Measurements from ENCODE around the gene TTC9C. TPM values are rescaled to one million over a fixed set of nuclear protein-coding genes. Genes with fewer than 3 reads are reported as not detected.

TTC9C gene
- total RNA-seq, 1 experiment from 2014 or later = 48.7 TPM

- peaks cover 33% of the 10 kb centered on the region for H3K4me1 Mint-ChIP-seq
- no peaks in the 10 kb centered on the region; the same call in 1 of the 2 replicates for H3K27me3 Mint-ChIP-seq (ENCODE audit: low read depth)
- peak within 1 kb of the TSS; percentile 99 for H3K27ac Mint-ChIP-seq
- peak within 1 kb of the TSS; percentile 91 for H3K4me3 Mint-ChIP-seq
- ATAC-seq (peak; percentile 74), DNase-seq (ENCODE audit: low spot score) (peak; percentile 99)
- peaks cover 36% of the 10 kb centered on the region for H3K36me3 Mint-ChIP-seq
- no peaks in the 10 kb centered on the region for H3K9me3 Mint-ChIP-seq
- CTCF ChIA-PET = interaction anchor here (0.5 to 4.6 kb wide), 57 partner anchors 9 to 393 kb away, joined by 3 to 121 read pairs (median 6); partner anchors contain the start of genes B3GAT3, BSCL2, C11orf98 and CSKMT
- POLR2A ChIA-PET = interaction anchor here (0.6 to 3.4 kb wide), 21 partner anchors 16 to 195 kb away, joined by 3 to 25 read pairs (median 5); partner anchors contain the start of genes C11orf98, CSKMT, GNG3 and HNRNPUL2
- TF ChIP-seq, protein P1, sequence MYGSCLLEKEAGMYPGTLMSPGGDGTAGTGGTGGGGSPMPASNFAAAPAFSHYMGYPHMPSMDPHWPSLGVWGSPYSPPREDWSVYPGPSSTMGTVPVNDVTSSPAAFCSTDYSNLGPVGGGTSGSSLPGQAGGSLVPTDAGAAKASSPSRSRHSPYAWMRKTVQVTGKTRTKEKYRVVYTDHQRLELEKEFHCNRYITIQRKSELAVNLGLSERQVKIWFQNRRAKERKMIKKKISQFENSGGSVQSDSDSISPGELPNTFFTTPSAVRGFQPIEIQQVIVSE (CRISPR knock-in tag; IDR thresholded peaks at IDR 0.05; ENCODE audit: borderline replicate concordance) = no peak
- TF ChIP-seq CREB1 (CRISPR knock-in tag; IDR thresholded peaks at IDR 0.05) (peak; percentile 97), ZNF396 (CRISPR knock-in tag; IDR thresholded peaks at IDR 0.05; ENCODE audit: borderline replicate concordance) (no peak), KAT7 (CRISPR knock-in tag; IDR thresholded peaks at IDR 0.05; ENCODE audit: borderline replicate concordance) (peak; percentile 91), AFF4 (CRISPR knock-in tag; IDR thresholded peaks at IDR 0.05; ENCODE audit: borderline replicate concordance) (peak; percentile 99), JUN (CRISPR knock-in tag; IDR thresholded peaks at IDR 0.05) (0 out of 2 replicates have a peak, but pooled peaks have one; percentile 18), NR1H2 (CRISPR knock-in tag; IDR thresholded peaks at IDR 0.05) (no peak), RELA (CRISPR knock-in tag; IDR thresholded peaks at IDR 0.05; ENCODE audit: borderline replicate concordance) (peak; percentile 86; the same call in 1 of the 2 replicates), CBFB (CRISPR knock-in tag; IDR thresholded peaks at IDR 0.05; ENCODE audit: low read depth) (peak; percentile 98), TEAD4 (CRISPR knock-in tag; IDR thresholded peaks at IDR 0.05) (no peak), TP53 (CRISPR knock-in tag; IDR thresholded peaks at IDR 0.05) (peak; percentile 94; the same call in 1 of the 2 replicates), RORB (CRISPR knock-in tag; IDR thresholded peaks at IDR 0.05) (no peak), USF1 (CRISPR knock-in tag; IDR thresholded peaks at IDR 0.05) (peak; percentile 61; the same call in 1 of the 2 replicates), GRHL2 (CRISPR knock-in tag; IDR thresholded peaks at IDR 0.05; ENCODE audit: insufficient replicate concordance, severe bottlenecking) (no peak), MXD4 (CRISPR knock-in tag; IDR thresholded peaks at IDR 0.05; ENCODE audit: borderline replicate concordance) (no peak), NFYB (CRISPR knock-in tag; conservative IDR thresholded peaks at IDR 0.05; ENCODE audit: low read depth) (0 out of 2 replicates have a peak, but pooled peaks have one; percentile 15), SMAD3 (CRISPR knock-in tag; IDR thresholded peaks at IDR 0.05; ENCODE audit: borderline replicate concordance) (peak; percentile 92), ERG (CRISPR knock-in tag; IDR thresholded peaks at IDR 0.05) (no peak; the same call in 1 of the 2 replicates)
- TF ChIP-seq, protein P2, sequence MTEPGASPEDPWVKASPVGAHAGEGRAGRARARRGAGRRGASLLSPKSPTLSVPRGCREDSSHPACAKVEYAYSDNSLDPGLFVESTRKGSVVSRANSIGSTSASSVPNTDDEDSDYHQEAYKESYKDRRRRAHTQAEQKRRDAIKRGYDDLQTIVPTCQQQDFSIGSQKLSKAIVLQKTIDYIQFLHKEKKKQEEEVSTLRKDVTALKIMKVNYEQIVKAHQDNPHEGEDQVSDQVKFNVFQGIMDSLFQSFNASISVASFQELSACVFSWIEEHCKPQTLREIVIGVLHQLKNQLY (CRISPR knock-in tag; IDR thresholded peaks at IDR 0.05) = peak; percentile 89; the same call in 1 of the 2 replicates
- TF ChIP-seq, protein P3, sequence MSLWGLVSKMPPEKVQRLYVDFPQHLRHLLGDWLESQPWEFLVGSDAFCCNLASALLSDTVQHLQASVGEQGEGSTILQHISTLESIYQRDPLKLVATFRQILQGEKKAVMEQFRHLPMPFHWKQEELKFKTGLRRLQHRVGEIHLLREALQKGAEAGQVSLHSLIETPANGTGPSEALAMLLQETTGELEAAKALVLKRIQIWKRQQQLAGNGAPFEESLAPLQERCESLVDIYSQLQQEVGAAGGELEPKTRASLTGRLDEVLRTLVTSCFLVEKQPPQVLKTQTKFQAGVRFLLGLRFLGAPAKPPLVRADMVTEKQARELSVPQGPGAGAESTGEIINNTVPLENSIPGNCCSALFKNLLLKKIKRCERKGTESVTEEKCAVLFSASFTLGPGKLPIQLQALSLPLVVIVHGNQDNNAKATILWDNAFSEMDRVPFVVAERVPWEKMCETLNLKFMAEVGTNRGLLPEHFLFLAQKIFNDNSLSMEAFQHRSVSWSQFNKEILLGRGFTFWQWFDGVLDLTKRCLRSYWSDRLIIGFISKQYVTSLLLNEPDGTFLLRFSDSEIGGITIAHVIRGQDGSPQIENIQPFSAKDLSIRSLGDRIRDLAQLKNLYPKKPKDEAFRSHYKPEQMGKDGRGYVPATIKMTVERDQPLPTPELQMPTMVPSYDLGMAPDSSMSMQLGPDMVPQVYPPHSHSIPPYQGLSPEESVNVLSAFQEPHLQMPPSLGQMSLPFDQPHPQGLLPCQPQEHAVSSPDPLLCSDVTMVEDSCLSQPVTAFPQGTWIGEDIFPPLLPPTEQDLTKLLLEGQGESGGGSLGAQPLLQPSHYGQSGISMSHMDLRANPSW (CRISPR knock-in tag; conservative IDR thresholded peaks at IDR 0.05; ENCODE audit: low read depth) = 0 out of 2 replicates have a peak, but pooled peaks have one; percentile 67
- TF ChIP-seq, protein P4, sequence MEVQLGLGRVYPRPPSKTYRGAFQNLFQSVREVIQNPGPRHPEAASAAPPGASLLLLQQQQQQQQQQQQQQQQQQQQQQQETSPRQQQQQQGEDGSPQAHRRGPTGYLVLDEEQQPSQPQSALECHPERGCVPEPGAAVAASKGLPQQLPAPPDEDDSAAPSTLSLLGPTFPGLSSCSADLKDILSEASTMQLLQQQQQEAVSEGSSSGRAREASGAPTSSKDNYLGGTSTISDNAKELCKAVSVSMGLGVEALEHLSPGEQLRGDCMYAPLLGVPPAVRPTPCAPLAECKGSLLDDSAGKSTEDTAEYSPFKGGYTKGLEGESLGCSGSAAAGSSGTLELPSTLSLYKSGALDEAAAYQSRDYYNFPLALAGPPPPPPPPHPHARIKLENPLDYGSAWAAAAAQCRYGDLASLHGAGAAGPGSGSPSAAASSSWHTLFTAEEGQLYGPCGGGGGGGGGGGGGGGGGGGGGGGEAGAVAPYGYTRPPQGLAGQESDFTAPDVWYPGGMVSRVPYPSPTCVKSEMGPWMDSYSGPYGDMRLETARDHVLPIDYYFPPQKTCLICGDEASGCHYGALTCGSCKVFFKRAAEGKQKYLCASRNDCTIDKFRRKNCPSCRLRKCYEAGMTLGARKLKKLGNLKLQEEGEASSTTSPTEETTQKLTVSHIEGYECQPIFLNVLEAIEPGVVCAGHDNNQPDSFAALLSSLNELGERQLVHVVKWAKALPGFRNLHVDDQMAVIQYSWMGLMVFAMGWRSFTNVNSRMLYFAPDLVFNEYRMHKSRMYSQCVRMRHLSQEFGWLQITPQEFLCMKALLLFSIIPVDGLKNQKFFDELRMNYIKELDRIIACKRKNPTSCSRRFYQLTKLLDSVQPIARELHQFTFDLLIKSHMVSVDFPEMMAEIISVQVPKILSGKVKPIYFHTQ (CRISPR knock-in tag; IDR thresholded peaks at IDR 0.05) = no peak
Observed at GRCh38 chr11:62787005-62787759, 58.9 kb downstream of the TTC9C start, which contains the start of gene TMEM179B. TMEM179B (plus strand) TSS chr11:62787402; CDS start chr11:62787432, 30 bp downstream.
